Nephron progenitor cell (in vitro differentiated cells): ENCODE data around the gene PID1.

Experiments
- DNase-seq: peaks from one replicate; pipeline ENCODE4 v3.0.0; 2021
- H3K27ac Mint-ChIP-seq: 2 replicates; pipeline ENCODE4 v1.8.0; 2021; ENCODE audit warnings: mild to moderate bottlenecking, moderate library complexity, mixed read lengths
- H3K27me3 Mint-ChIP-seq: 2 replicates; pipeline ENCODE4 v1.8.0; 2021; ENCODE audit warnings: mild to moderate bottlenecking, low read depth, mixed read lengths; ENCODE audit not compliant: poor library complexity
- H3K36me3 Mint-ChIP-seq: 2 replicates; pipeline ENCODE4 v1.8.0; 2021; ENCODE audit warnings: low read depth, mixed read lengths
- H3K4me1 Mint-ChIP-seq: 2 replicates; pipeline ENCODE4 v1.8.0; 2021; ENCODE audit warnings: mixed read lengths
- H3K4me3 Mint-ChIP-seq: 2 replicates; pipeline ENCODE4 v1.8.0; 2021; ENCODE audit warnings: mild to moderate bottlenecking, moderate library complexity, mixed read lengths
- H3K9me3 Mint-ChIP-seq: 2 replicates; pipeline ENCODE4 v1.8.0; 2021; ENCODE audit warnings: mild to moderate bottlenecking, moderate library complexity, mixed read lengths
- TF ChIP-seq, protein P1 (sequence below): fragments of 200-600 bp; sonication (generic); IDR thresholded peaks from 2 replicates; pipeline ENCODE4 v1.5.0; 2021; ENCODE audit warnings: antibody characterized with exemption

PID1 gene

DNA sequence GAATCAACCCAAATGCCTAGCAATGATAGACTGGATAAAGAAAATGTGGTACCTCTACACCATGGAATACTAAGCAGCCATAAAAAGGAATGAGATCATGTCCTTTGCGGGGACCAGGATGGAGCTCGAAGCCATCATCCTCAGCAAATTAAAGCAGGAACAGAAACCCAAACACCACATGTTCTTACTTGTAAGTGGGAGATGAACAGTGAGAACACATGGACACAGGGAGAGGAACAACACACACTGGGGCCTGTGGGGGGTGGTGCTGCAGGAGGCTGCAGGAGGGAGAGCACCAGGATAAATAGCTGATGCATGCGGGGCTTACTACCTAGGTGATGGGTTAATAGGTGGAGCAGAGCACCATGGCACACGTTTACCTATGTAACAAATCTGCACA is 8.4 kb upstream of the PID1 start:
- Mint-ChIP-seq H3K4me1 (no peaks in the 10 kb centered on the region), H3K4me3 (no peak overlapping the region), H3K36me3 (no peaks in the 10 kb centered on the region), H3K27ac (no peak overlapping the region), H3K9me3 (no peaks in the 10 kb centered on the region), H3K27me3 (peaks cover 20% of the 10 kb centered on the region)
- TF ChIP-seq, protein P1, sequence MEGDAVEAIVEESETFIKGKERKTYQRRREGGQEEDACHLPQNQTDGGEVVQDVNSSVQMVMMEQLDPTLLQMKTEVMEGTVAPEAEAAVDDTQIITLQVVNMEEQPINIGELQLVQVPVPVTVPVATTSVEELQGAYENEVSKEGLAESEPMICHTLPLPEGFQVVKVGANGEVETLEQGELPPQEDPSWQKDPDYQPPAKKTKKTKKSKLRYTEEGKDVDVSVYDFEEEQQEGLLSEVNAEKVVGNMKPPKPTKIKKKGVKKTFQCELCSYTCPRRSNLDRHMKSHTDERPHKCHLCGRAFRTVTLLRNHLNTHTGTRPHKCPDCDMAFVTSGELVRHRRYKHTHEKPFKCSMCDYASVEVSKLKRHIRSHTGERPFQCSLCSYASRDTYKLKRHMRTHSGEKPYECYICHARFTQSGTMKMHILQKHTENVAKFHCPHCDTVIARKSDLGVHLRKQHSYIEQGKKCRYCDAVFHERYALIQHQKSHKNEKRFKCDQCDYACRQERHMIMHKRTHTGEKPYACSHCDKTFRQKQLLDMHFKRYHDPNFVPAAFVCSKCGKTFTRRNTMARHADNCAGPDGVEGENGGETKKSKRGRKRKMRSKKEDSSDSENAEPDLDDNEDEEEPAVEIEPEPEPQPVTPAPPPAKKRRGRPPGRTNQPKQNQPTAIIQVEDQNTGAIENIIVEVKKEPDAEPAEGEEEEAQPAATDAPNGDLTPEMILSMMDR, result no peak
- DNase-seq, result no peak

DNA sequence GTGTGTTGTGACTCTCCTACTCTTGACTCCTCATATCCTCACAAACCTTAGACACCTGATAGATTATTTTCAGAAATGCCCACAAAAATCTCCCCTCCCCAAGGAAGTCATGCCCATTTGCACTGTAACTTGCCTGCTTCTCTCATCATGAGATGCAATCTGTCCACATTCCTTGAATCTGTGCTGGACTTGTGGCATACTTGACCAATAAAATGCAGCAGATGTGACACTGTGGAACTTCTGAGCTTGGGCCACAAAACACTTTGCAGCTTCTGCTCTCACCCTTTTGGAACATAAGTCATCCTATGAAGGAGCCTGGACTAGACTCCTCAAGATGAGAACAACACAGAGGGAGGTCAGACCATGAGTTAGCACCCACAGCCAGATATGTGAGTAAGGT is 4.4 kb upstream of the PID1 start:
- Mint-ChIP-seq H3K36me3 (no peaks in the 10 kb centered on the region), H3K27me3 (peaks cover 43% of the 10 kb centered on the region), H3K9me3 (no peaks in the 10 kb centered on the region), H3K4me3 (no peak overlapping the region), H3K27ac (no peak overlapping the region), H3K4me1 (no peaks in the 10 kb centered on the region)
- TF ChIP-seq, protein P1, result no peak
- no peak for DNase-seq

DNA sequence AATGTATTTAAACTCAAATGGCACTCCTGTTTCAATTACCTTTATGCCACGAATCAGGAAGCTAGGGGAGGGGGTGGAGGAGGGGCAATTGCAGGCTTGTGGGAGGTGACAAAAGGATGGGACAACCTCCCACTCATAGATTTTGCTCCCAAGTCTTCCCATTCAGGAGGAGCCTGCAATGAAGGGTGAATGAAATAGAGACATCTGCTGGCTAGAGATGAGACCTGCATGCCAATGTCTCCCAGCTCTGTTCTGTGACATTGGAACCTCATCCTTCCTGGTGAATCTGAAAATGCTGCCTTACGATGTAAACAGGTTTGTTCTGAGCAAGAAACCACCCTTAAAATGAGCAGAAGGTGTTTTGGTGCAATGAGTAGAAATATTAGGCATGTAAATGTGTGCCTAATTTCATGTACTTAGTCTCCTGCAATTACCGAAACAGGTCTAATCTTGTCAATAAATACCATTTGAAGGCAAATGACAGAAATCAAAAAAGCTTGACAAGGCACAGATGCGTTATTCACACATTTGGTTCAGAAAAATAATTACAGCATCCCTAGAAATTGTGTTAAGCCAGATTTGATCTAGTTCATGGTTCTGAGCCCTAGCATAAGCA is 2.7 kb upstream of the PID1 start:
- Mint-ChIP-seq H3K27me3 (peaks cover 53% of the 10 kb centered on the region), H3K36me3 (no peaks in the 10 kb centered on the region), H3K4me1 (no peaks in the 10 kb centered on the region), H3K27ac (no peak overlapping the region), H3K4me3 (peak overlapping the region; percentile 44), H3K9me3 (no peaks in the 10 kb centered on the region)
- TF ChIP-seq, protein P1, result peak; percentile 73
- DNase-seq, result peak; percentile 55

DNA sequence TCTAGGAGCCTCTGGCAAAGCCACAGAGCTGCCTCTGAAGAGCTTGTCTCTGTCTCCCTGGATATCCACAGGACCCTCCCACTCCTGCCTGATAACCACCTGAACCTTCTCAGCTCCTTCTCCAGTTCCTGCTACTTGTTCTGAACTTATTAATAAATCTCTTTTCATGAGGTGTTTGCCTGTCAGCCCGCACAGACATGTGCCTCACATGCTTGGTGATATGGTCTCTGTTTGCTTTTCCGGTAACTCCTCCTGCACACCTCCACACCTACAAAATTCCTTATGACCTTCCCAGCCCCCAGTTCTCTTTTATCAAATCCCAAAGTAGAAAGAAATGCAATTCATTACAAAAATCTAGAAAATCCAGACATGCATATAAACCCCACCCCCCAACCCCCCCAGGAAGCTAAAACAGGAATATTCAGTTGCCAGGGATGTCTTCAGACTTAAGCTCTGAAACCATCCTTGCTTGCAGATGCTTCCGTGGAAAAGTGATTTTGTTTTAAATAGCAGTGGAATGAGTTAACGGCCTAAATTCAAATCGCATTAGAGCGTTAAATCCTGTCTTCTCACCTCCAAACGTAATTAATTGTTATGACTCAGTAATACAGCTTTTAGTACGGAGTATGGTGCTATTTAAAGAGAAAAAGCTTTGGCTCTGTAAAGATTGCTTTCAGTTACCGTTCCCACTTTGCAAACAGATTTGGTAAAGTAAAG is 2.1 kb upstream of the PID1 start:
- no peak for DNase-seq
- no peaks in the 10 kb centered on the region for H3K4me1 Mint-ChIP-seq
- no peaks in the 10 kb centered on the region for H3K36me3 Mint-ChIP-seq
- H3K27ac Mint-ChIP-seq, result no peak overlapping the region
- peaks cover 59% of the 10 kb centered on the region for H3K27me3 Mint-ChIP-seq
- H3K4me3 Mint-ChIP-seq, result peak overlapping the region; percentile 44
- no peaks in the 10 kb centered on the region for H3K9me3 Mint-ChIP-seq
- TF ChIP-seq, protein P1, result no peak

DNA sequence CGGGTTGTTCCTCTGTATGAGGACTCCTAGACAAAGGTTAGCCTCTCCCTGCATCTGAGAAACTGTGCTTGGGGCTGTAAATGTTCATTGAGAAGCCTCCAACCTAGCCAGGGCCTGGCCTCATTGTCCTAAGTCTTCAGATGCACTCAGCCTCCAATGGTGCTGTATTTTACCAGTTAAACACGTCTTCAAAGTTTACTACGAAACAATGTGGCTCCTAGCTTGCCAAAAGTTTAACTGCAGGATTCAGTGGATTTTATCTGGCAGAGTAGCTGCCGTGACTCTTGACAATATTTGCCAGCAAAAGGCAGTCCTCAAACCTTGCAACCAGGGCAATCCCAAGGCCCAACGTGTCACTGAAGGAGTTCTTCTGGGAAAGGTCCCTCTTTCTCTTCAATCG is 1.1 kb downstream of the PID1 start:
- Mint-ChIP-seq H3K4me3 (peak overlapping the region; percentile 77), H3K36me3 (no peaks in the 10 kb centered on the region), H3K9me3 (no peaks in the 10 kb centered on the region), H3K27me3 (peaks cover 50% of the 10 kb centered on the region), H3K4me1 (no peaks in the 10 kb centered on the region), H3K27ac (no peak overlapping the region)
- TF ChIP-seq, protein P1, result no peak
- DNase-seq, result no peak

DNA sequence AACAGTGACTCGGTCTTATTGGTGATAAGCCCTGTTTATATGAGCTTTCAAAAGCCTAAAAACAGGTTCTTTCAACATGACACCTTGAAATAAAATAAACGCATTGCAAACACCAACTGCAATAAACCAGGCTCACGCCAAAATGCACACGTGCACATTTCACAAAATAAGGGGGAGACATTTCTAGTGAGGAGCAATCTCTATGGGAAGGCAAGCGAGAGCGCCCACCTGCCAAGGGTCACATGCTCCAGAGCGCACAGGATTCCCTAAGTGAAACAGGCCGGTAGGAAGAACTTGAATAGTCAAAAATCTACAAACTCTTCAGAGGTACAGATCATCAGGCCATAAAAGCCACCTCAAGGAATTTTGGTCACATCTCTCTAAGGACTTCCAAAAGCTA is 1.9 kb downstream of the PID1 start:
- TF ChIP-seq, protein P1, result no peak
- Mint-ChIP-seq H3K36me3 (no peaks in the 10 kb centered on the region), H3K9me3 (no peaks in the 10 kb centered on the region), H3K27me3 (peaks cover 50% of the 10 kb centered on the region), H3K27ac (no peak overlapping the region), H3K4me1 (no peaks in the 10 kb centered on the region), H3K4me3 (no peak overlapping the region)
- no peak for DNase-seq
